ENCODE measurements around the gene TMEM145. TPM values are rescaled to one million over a fixed set of nuclear protein-coding genes. Genes with fewer than 3 reads are reported as not detected.
A peak's percentile ranks its signal among the peaks of the same experiment; 100 is the strongest.

TMEM145 gene
- total RNA-seq, 4 donors from 2014 or later: 0.69 TPM; not detected in 3

GRCh38 chr19:42287017-42287826, 25.9 kb upstream of the TMEM145 start:
- DNase-seq: no peak
- Histone ChIP-seq H3K36me3 (no peaks in the 10 kb centered on the region), H3K27ac (peak overlapping the region; percentile 91 to 97), H3K27me3 (no peaks in the 10 kb centered on the region), H3K9me3 (no peaks in the 10 kb centered on the region), H3K4me3 (no peak overlapping the region), H3K4me1 (peaks cover 6 to 32% of the 10 kb centered on the region in 2 donors)
- TF ChIP-seq POLR2A (IDR thresholded peaks at IDR 0.05) (no peak), CTCF (IDR thresholded peaks at IDR 0.05) (no peak)
- intact Hi-C loops (cut with DNase I; ENCODE audit: low total_unique reads): no loop called here

GRCh38 chr19:42287827-42288107, 25.3 kb upstream of the TMEM145 start:
- DNase-seq: no peak
- intact Hi-C loops (cut with DNase I; ENCODE audit: low total_unique reads): no loop called here
- H3K4me3 ChIP-seq: no peak overlapping the region

DNA sequence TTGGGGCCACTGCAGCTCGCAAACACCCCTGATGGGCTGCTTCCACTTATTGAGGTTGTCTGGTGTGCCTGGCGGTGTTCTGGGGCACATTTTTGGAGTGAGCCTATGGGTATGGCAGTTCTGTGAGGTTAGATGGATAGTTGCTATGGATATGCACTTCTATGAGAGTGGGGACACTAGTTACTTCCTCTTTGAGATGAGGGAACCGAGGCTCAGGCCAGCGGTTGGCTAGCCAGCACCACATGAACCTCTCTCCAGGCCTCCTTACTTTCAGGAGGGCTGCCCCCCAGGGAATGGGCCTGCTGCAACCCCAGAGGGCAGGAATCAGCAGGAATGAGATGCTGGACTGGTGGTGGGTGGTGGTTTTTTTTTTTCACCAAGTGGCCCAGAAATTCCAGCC, 24.7 kb upstream of the TMEM145 start:
- H3K4me3 ChIP-seq: no peak overlapping the region
- H3K27me3 ChIP-seq: no peaks in the 10 kb centered on the region
- TF ChIP-seq CTCF (IDR thresholded peaks at IDR 0.05) (no peak), POLR2A (IDR thresholded peaks at IDR 0.05) (no peak)
- no peak overlapping the region for H3K27ac ChIP-seq
- no peaks in the 10 kb centered on the region for H3K9me3 ChIP-seq
- H3K36me3 ChIP-seq: no peaks in the 10 kb centered on the region
- intact Hi-C loops (cut with DNase I; ENCODE audit: low total_unique reads): no loop called here
- H3K4me1 ChIP-seq: peaks cover 0 to 23% of the 10 kb centered on the region in 2 donors
- DNase-seq: no peak

More at GRCh38 chr19:42287827-42288107, 25.3 kb upstream of the TMEM145 start:
- Histone ChIP-seq H3K9me3 (no peaks in the 10 kb centered on the region), H3K4me1 (peaks cover 3 to 28% of the 10 kb centered on the region in 2 donors), H3K27ac (no peak overlapping the region), H3K36me3 (no peaks in the 10 kb centered on the region), H3K27me3 (no peaks in the 10 kb centered on the region)
- TF ChIP-seq CTCF (IDR thresholded peaks at IDR 0.05) (no peak), POLR2A (IDR thresholded peaks at IDR 0.05) (no peak)

GRCh38 chr19:42288881-42289555, 24.1 kb upstream of the TMEM145 start:
- TF ChIP-seq CTCF (IDR thresholded peaks at IDR 0.05): no peak
- TF ChIP-seq POLR2A (IDR thresholded peaks at IDR 0.05): no peak
- intact Hi-C loops (cut with DNase I; ENCODE audit: low total_unique reads): no loop called here
- Histone ChIP-seq H3K36me3 (no peaks in the 10 kb centered on the region), H3K9me3 (no peaks in the 10 kb centered on the region), H3K27ac (no peak overlapping the region), H3K4me1 (peaks cover 0 to 23% of the 10 kb centered on the region in 2 donors), H3K4me3 (no peak overlapping the region), H3K27me3 (no peaks in the 10 kb centered on the region)
- DNase-seq: no peak

DNA sequence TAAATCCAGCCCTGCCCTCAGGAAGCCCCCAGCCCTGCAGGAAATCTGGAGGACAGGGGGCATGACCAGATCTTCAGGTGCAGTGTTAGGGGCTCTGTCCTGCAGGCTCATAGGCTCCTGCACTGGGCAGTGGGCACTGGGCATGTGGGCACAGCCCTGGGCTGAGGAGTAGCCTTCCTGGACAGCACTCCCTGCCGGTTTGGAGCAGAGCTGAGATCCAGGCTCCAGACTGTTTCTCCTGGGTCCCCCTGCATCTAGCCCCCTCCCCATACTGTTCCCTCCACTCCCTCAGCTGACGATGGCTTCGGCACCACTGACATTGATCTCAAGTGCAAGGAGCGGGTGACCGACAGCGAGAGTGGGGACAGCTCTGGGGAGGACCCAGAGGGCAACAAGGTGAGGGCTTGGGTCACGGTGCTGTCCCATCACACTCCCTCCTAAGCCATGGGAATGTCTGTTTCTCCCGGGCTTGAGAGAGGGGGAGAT, 23.5 kb upstream of the TMEM145 start:
- DNase-seq: no peak
- H3K4me1 ChIP-seq: peaks cover 0 to 22% of the 10 kb centered on the region in 2 donors
- TF ChIP-seq POLR2A (IDR thresholded peaks at IDR 0.05) (no peak), CTCF (IDR thresholded peaks at IDR 0.05) (no peak)
- H3K36me3 ChIP-seq: no peaks in the 10 kb centered on the region
- no peak overlapping the region for H3K27ac ChIP-seq
- no peak overlapping the region for H3K4me3 ChIP-seq
- intact Hi-C loops (cut with DNase I; ENCODE audit: low total_unique reads): loop anchor here (5.0 kb wide), 1 partner anchor 42 kb away; no protein-coding TSS in a partner anchor
- no peaks in the 10 kb centered on the region for H3K9me3 ChIP-seq
- H3K27me3 ChIP-seq: no peaks in the 10 kb centered on the region

All from uterus (tissue), 4 donors.